ENCODE results near the gene PRKCZ.
"Not testable (repeated sequence)": the region's sequence is repeated elsewhere in the genome, so short reads cannot be mapped to it uniquely, and the experiment has no call there.

The PRKCZ gene

DNA sequence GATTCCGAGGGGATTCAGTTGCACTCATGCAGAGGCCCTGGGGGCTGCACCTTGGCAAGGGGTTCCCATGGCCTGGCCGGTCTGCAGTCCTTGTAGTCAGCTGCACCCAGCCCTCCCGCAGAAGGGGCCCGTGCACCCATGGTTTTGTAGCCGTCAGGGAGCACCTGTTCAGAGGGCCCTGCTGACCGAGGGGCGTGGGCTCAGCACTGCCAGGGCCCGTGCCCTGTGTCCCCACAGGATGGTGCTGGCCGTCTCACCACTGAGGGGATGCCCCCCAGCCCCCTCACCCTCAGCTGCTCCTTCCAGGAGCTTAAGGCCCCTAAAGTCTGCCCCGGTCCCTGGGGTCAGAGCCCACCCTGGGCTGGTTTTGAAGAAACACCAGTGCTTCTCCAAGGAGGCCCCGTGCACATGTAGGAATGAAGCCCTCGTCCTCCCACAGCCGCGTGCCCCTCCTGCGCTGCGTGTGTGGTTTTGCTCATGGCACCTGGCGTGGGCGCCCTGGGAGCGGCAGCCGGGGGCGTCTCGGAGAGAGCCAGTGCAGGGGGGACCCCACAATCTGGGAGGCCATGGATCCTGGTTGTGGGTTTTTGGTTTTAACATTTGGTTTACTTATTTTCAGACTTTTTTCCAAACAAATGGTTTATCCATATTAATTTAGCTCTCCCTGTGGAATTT is 40.1 kb downstream of the PRKCZ start:
- no peak for DNase-seq

DNA sequence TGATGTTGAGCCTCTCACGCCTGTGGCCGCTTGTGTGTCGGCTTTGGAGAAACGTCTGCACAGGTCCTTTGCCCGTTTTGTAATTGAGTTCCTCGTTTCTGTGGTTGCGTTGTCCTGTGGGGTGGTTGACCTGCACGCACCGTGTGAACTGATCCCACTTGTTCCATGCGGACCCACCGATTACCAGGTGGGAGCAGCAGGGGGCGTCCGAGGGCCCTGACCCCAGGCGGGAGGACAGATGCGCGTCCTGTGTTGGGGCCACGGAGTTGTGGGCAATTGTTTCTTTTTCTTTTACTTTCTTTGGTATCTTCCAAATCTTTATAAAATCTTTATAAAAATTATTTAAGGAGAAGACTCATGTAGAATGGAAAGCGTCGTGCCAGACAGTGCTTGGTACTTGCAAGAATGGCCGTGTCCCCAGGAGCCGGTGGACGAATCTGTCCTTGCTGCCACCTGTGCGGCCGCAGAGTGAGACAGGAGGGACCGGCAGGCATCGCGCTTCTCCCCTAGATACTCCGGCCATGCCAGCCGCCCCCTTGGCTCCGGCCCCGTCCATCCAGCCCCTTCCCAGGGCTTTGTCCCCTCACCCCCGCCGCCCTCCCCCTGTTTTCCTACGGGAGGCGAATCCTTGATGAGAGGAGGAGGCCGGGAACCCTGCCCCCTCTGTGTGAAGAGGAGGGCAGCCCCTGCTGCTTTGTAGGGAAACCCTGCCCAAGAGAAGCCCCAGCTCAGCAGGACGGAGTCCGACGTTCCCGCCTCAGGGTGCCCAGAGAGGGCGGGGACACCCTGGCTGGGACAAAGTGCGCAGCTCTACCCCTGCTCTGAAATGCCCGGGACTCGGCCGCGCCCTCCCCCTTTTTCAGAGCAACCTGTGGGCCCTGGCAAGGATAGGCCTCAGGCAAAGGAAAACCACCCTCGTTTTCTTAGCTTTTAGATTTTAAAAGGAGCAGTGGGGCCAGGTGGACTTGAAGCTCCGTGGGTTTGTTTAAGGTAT is 41.7 kb downstream of the PRKCZ start:
- no peak for DNase-seq

GRCh38 chr1:2093055-2093454 is 42.8 kb downstream of the PRKCZ start:
- DNase-seq, result no peak

GRCh38 chr1:2093636-2094035 is 43.4 kb downstream of the PRKCZ start:
- no peak for DNase-seq

DNA sequence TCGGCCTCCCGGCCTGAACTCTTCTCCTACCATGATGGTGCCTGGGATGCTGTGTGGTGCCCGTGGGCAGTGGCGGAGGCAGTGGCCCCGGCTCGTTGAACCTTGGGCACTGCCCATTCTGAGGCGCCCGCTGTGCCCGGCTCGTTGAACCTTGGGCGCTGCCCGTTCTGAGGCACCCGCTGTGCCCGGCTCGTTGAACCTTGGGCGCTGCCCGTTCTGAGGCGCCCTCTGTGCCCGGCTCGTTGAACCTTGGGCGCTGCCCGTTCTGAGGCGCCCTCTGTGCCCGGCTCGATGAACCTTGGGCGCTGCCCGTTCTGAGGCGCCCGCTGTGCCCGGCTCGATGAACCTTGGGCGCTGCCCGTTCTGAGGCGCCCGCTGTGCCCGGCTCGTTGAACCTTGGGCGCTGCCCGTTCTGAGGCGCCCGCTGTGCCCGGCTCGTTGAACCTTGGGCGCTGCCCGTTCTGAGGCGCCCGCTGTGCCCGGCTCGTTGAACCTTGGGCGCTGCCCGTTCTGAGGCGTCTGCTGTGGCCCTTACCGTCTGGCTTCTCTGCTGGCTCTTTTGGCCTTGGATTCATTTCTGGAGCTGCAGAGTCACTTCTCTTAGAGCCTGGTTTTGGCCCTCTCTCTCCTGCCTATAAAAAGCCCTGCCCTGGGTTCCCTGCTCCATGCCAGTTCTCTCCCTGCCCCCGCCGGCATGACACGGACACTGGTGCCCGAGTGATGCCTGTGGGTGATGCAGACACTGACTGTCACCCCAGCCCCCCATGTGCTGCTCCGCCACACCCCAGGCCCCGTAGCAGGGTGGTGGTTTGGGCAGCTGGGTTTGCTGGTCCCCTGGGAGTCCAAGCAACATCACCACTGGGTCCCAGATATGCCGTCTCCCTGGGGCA is 44.3 kb downstream of the PRKCZ start:
- DNase-seq, result not testable (repeated sequence)

- no peak for DNase-seq
These were observed 45.2 kb downstream of the PRKCZ start for GRCh38 chr1:2095394-2095793.

DNA sequence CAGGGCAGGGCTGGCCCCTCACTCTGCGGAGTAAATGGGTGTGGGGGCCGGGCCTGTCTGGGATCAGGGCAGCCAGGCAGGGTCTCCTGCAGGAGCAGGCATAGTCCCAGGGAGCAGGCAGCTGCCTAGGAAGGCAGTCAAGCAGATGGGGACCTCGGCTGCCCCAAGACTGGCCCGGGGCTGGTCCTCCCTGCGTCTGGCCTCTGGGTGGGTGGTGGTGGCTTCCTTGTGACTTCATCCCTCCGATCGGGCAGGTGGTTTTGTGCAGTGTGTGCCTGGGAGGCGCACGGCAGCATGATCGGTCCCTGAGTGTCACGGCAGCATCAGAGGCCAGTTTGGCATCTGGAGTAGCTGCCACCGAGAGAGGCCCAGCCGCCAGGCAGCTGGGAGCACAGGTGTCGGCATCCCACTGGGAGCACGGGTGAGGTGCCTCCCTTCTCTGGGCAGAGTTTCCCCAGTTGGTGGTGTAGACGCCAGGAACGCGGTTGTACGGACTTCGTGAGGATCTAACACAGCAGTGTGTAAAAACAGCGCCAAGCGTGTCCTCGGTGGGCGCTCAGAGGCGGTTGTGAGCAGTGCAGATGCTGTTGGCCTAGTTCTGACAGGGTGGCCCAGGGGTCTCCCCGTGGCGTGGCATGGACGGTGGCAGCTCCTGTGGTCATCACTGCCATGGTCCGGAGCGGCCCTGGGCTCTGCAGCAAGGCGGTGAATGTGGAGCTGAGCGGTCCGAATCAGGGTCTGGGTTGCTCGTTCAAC is 45.9 kb downstream of the PRKCZ start:
- DNase-seq, result no peak

DNA sequence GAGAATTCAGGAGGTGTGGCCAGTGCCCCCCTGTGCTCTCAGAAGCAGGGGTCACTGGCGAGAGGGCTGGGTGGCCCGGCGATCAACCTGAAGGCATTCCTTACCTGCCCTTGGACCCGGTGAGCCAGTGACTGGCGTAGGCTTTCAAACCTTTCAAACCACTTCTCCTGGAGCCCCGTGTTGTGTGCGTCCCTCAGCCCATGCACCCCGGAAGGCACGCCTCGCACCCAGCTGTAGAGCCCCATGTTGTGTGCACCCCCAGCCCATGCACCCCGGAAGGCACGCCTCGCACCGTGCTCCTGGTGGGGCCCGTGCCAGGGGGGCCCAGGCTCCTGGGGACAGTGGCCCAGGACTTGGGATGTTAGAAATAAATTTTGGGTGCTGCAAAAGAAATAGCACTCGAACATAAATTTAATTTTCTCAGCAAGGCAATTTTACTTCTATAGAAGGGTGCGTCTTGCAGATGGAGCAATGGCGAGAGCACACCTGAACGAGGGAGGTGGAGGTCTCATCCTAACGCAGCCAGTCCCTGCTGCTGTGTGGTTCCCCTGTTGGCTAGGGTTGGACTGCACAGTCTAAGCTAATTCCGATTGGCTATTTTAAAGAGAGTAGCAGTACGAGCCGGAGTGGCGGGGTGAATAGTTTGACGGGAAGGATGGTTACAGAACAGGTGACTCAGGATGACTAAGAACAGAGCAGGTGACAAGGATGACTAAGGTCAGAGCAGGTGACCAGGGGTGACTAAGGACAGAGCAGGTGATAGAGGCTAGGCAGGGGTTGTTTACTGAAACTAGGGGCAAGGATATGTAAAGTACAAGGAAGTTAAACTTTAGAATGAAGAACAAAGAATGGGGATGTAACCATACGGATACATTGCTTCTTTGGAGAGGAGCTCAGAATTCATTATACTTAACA is 47.4 kb downstream of the PRKCZ start:
- no peak for DNase-seq

GRCh38 chr1:2098301-2098698 is 48.1 kb downstream of the PRKCZ start:
- DNase-seq, result no peak

DNA sequence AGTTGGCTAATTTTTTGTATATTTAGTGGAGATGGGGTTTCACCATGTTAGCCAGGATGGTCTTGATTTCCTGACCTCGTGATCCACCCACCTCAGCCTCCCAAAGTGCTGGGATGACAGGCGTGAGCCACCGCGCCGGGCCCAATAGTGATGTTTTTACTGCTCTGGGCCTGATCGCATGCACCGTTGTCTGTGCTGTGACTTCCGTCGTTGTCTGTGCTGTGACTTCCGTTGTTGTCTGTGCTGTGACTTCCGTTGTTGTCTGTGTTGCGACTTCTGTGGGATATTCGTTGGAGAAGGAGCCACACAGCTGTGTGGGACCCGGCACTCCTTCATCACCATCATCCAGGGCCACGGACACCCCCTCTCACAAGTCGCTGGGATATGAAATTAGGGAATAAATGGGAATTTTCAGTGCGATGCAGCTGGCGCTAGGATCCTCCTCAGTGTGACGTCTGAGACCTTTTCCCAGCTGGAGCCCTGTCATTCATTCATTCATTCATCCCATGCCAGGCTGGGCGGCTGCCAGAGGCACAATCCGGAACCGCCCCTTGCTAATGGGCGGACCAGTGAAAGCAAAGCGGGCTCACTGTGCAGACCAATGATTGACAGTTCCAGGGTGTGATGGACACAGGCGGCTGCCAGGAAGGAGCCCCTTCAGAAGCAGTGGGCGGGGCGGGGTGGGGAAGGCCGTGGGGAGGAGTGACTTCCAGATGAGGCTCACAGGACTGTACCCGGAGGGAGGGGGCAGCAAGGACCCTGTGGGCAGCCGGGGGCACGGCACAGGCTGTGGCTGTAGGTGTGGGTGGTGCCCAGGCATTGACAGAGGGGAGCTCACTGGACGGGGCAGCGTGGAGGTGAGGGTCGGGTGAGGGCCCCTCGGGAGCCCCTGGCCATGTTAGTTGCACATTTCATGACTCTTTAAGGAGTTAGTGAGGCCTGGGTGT is 48.9 kb downstream of the PRKCZ start:
- no peak for DNase-seq

- DNase-seq, result no peak
These were observed 49.9 kb downstream of the PRKCZ start for GRCh38 chr1:2099886-2100779.

DNA sequence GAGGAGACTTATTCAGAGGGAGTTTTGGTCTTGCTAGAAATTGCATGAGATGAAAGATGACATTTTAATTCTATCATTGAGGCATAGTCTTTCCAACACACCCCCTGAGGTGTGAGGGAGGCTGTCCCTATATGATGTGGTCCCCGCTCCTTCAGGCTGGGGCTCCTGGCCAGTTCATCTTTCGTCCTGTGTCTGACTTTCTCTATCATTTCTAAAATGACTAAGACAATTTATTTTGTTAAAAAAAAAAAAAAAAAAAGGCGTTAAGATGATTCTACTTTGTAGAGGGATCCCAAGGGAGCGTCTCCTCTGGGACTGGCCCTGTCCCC is 50.5 kb downstream of the PRKCZ start:
- no peak for DNase-seq

GRCh38 chr1:2101531-2101930 is 51.3 kb downstream of the PRKCZ start:
- no peak for DNase-seq

- no peak for DNase-seq
These were observed 51.7 kb downstream of the PRKCZ start for GRCh38 chr1:2101946-2102345.

GRCh38 chr1:2102753-2103152 is 52.5 kb downstream of the PRKCZ start:
- no peak for DNase-seq

GRCh38 chr1:2103266-2103900 is 53.2 kb downstream of the PRKCZ start:
- no peak for DNase-seq

DNA sequence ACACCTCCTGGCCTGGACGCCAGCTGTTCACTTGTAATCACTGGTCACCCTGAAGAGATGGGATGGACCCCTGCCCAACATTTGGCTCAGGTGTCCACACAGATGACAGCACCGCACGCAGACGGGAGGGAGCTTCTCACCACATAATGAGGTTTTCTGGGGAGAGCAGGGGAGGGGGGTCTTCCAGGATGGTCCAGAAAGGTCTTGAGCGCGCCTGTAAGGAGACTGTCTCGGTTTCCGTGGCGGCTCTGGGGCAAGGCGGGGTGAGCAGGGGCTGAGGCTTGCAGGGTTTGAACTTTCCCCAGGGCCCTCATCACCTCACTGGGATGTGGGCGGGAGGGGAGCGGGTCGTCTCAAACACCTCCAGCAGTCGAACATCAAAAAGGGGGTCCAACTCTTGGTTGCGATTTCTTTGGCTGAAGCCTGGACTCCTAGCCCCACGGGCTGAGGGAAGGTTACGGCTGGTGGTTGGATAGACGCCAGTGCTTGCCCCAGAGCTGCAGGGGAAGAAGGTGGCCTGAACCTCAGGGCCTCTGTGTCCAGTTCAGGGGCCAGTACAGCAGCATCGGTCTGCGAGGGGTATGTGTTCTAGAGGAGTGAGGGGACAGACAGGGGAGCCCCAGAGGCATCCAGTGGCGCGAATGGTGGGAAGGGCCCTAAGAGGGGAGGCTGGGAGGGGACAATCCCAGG is 53.8 kb downstream of the PRKCZ start:
- DNase-seq, result no peak

Measured in right forelimb (tissue), 1 donor.